Gastrocnemius medialis (tissue), 4 donors: Measurements from ENCODE around the gene IPCEF1.

Source experiments
- POLR2A ChIP-seq, 2 donors: fragments of 450-650 bp; IDR thresholded peaks; one replicate each; pipeline ENCODE4 v1.6.1; 2017; ENCODE audit warnings: antibody characterized with exemption in 2 of 2, mild to moderate bottlenecking in 2 of 2, moderate library complexity in 2 of 2
- TF ChIP-seq, protein P1 (sequence below), 5 experiments: fragments of 450-650 bp in 3 of 5; fragments of 200-600 bp in 2 of 5; sonication (generic) in 2 of 5; IDR thresholded peaks in 4 of 5; conservative IDR thresholded peaks in 1 of 5; 1 replicate in 4 of 5; 2 replicates in 1 of 5; pipeline ENCODE4 v1.5.1; 2016 to 2019; ENCODE audit warnings: antibody characterized with exemption in 5 of 5, mild to moderate bottlenecking in 3 of 5, moderate library complexity in 3 of 5

DNA sequence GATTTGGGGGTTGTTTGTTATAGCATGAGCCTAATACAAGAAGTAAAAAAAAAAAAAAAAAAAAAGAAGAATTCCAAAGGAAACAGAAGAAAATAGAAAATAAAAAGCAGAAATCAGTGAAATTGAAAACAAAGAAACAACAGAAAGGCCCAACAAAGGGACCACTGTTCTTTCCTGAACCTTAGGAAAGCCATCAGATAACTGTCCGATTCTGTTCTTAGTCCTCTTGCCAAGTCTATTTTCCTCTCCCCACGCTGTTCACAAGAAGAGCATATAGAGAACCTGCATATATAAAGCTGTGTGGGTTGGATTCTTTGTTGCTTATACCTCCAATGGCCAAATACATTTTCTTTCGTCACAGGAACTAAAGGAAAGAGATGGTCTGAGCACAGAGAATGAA lies 38.0 kb upstream of the IPCEF1 start:
- TF ChIP-seq, protein P1, sequence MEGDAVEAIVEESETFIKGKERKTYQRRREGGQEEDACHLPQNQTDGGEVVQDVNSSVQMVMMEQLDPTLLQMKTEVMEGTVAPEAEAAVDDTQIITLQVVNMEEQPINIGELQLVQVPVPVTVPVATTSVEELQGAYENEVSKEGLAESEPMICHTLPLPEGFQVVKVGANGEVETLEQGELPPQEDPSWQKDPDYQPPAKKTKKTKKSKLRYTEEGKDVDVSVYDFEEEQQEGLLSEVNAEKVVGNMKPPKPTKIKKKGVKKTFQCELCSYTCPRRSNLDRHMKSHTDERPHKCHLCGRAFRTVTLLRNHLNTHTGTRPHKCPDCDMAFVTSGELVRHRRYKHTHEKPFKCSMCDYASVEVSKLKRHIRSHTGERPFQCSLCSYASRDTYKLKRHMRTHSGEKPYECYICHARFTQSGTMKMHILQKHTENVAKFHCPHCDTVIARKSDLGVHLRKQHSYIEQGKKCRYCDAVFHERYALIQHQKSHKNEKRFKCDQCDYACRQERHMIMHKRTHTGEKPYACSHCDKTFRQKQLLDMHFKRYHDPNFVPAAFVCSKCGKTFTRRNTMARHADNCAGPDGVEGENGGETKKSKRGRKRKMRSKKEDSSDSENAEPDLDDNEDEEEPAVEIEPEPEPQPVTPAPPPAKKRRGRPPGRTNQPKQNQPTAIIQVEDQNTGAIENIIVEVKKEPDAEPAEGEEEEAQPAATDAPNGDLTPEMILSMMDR (IDR thresholded peaks at IDR 0.05 in 4 of 5, conservative IDR thresholded peaks at IDR 0.05 in 1 of 5): no peak
- no peak for TF ChIP-seq POLR2A (IDR thresholded peaks at IDR 0.05)
